Body of pancreas (tissue), 4 donors: ENCODE measurements around the gene KLF8. TPM values are rescaled to one million over a fixed set of nuclear protein-coding genes. Genes with fewer than 3 reads are reported as not detected.

Source experiments
- ATAC-seq: fragments of 150-250 bp; one replicate; pipeline ENCODE4 v1.9.1; 2016
- DNase-seq, 4 donors: peaks; one replicate each; pipeline ENCODE4 v3.0.0-alpha.2; 2019
- H3K27ac ChIP-seq, 4 donors: fragments of 200-600 bp; sonication (generic); 1 replicate in 3 of 4; 2 replicates in 1 of 4; pipeline versions ENCODE4 v1.5.1 to v1.6.1; 2016 to 2019; ENCODE audit warnings: mild to moderate bottlenecking in 1 of 4, mixed read lengths in 1 of 4, moderate library complexity in 1 of 4
- H3K27me3 ChIP-seq, 2 donors: fragments of 200-600 bp; sonication (generic); one replicate each; pipeline ENCODE4 v1.6.0; 2016; ENCODE audit warnings: mild to moderate bottlenecking in 1 of 2
- H3K36me3 ChIP-seq, 2 donors: fragments of 200-600 bp; sonication (generic); replicated peaks in 1 of 2; 2 replicates each; pipeline ENCODE4 v1.5.1; 2016; ENCODE audit warnings: low read depth in 2 of 2; ENCODE audit not compliant: insufficient read depth in 1 of 2
- H3K4me1 ChIP-seq: fragments of 200-600 bp; sonication (generic); one replicate; pipeline ENCODE4 v1.6.0; 2016
- H3K4me3 ChIP-seq, 2 donors: fragments of 200-600 bp; sonication (generic); 1 replicate in 1 of 2; 2 replicates in 1 of 2; pipeline ENCODE4 v1.5.1; 2016 to 2019
- H3K9me3 ChIP-seq, 3 donors: fragments of 200-600 bp; sonication (generic); 1 replicate in 2 of 3; 2 replicates in 1 of 3; pipeline ENCODE4 v1.5.1; 2016
- POLR2A ChIP-seq, 3 donors: fragments of 450-650 bp; IDR thresholded peaks; one replicate each; pipeline ENCODE4 v1.6.1; 2016; ENCODE audit warnings: antibody characterized with exemption in 3 of 3, mild to moderate bottlenecking in 2 of 3
- WGBS, 2 donors: methylation state at CpG; one replicate each; pipeline ENCODE4 v1.1.5; 2017; 5-methylcytosine and 5-hydroxymethylcytosine counted together
- intact Hi-C: fragments of 100-400 bp; cut with DNase I; formaldehyde crosslinking; loops from one replicate; pipeline ENCODE4 v1.15.1; 2023
- total RNA-seq, 2 donors: library from RNA; depleted of rRNA; stranded (reverse); fragments of >200 nt; gene quantifications; one replicate each; pipeline ENCODE4 v1.1.0, GENCODE V29; 2016
- TF ChIP-seq, protein P1 (sequence below), 7 experiments: fragments of 450-650 bp in 4 of 7; fragments of 200-600 bp in 3 of 7; sonication (generic) in 3 of 7; IDR thresholded peaks; one replicate each; pipeline ENCODE4 v1.5.1; 2016 to 2019; ENCODE audit warnings: antibody characterized with exemption in 7 of 7

The KLF8 gene
- total RNA-seq, 2 donors from 2014 or later = 2.0 to 2.9 TPM

GRCh38 chrX:56288608-56289007 lies 56.5 kb downstream of the KLF8 start:
- TF ChIP-seq, protein P1, sequence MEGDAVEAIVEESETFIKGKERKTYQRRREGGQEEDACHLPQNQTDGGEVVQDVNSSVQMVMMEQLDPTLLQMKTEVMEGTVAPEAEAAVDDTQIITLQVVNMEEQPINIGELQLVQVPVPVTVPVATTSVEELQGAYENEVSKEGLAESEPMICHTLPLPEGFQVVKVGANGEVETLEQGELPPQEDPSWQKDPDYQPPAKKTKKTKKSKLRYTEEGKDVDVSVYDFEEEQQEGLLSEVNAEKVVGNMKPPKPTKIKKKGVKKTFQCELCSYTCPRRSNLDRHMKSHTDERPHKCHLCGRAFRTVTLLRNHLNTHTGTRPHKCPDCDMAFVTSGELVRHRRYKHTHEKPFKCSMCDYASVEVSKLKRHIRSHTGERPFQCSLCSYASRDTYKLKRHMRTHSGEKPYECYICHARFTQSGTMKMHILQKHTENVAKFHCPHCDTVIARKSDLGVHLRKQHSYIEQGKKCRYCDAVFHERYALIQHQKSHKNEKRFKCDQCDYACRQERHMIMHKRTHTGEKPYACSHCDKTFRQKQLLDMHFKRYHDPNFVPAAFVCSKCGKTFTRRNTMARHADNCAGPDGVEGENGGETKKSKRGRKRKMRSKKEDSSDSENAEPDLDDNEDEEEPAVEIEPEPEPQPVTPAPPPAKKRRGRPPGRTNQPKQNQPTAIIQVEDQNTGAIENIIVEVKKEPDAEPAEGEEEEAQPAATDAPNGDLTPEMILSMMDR (IDR thresholded peaks at IDR 0.05) = no peak
- no peak for TF ChIP-seq POLR2A (IDR thresholded peaks at IDR 0.05)
- no peaks in the 10 kb centered on the region for H3K4me1 ChIP-seq
- 81% methylated on average over 2 of the region's 2 CpGs for WGBS, 2 donors
- intact Hi-C loops = no loop called here
- no peak overlapping the region for H3K27ac ChIP-seq
- DNase-seq (no peak), ATAC-seq (no peak)
- H3K9me3 ChIP-seq = no peaks in the 10 kb centered on the region
- no peaks in the 10 kb centered on the region for H3K36me3 ChIP-seq
- H3K27me3 ChIP-seq = no peaks in the 10 kb centered on the region
- H3K4me3 ChIP-seq = no peak overlapping the region

- Histone ChIP-seq H3K9me3 (no peaks in the 10 kb centered on the region), H3K27ac (no peak overlapping the region), H3K4me1 (no peaks in the 10 kb centered on the region), H3K4me3 (no peak overlapping the region), H3K36me3 (no peaks in the 10 kb centered on the region), H3K27me3 (no peaks in the 10 kb centered on the region)
- TF ChIP-seq POLR2A (IDR thresholded peaks at IDR 0.05) = no peak
- TF ChIP-seq, protein P1 (IDR thresholded peaks at IDR 0.05) = no peak
- DNase-seq = no peak
- 94 to 100% methylated on average over 1 of the region's 1 CpG for WGBS, 2 donors
- intact Hi-C loops = no loop called here
- no peak for ATAC-seq
Observed at GRCh38 chrX:56289449-56289848, 57.3 kb downstream of the KLF8 start.

- ATAC-seq (no peak), DNase-seq (no peak)
- TF ChIP-seq, protein P1 (IDR thresholded peaks at IDR 0.05) = no peak
- no peak for TF ChIP-seq POLR2A (IDR thresholded peaks at IDR 0.05)
- no peaks in the 10 kb centered on the region for H3K36me3 ChIP-seq
- no peak overlapping the region for H3K27ac ChIP-seq
- intact Hi-C loops = no loop called here
- WGBS, 2 donors = 36 to 40% methylated on average over 1 of the region's 1 CpG
- no peaks in the 10 kb centered on the region for H3K27me3 ChIP-seq
- no peaks in the 10 kb centered on the region for H3K9me3 ChIP-seq
- no peaks in the 10 kb centered on the region for H3K4me1 ChIP-seq
- no peak overlapping the region for H3K4me3 ChIP-seq
Observed at GRCh38 chrX:56308726-56309125, 76.6 kb downstream of the KLF8 start.

DNA sequence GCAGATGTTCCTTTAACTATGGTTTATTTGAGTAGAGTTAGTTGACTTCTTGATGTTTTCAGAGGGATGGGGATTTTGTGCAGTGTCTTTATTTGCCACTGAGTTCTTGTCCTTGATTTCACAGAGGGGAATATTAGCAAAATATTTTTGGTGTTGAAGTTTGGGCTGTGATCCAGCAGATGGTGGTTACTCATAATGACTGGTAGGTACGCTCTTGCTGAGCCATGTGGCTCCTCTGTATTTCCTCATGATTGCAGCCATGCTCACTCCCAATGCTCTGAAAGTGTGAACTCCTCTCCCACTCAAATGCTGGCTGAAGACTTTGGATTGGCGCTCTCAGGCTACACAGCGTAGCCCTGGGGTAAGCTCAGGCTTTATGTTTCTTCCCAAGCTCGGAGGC lies 77.7 kb downstream of the KLF8 start:
- ATAC-seq = no peak
- 42 to 63% methylated on average over 2 to 3 of the region's 4 CpGs for WGBS, 2 donors
- intact Hi-C loops = no loop called here

DNA sequence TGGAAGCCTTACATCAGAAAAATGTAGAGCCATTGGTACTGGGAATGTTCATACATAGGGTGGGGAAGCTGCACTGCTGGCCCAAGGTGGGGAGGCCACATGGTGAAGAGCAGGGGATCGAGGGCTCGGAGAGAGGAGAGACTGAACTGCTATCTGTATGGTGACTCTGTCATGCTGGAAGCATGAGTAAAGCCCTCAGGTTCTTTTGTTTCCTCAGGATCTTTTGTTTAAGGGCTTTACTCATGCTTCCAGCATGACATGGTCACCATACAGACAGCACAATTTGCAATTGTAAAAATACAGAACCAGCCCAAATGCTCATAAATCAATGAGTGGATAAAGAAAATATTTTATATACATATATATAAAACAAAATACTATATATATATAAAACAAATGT lies 78.4 kb downstream of the KLF8 start:
- DNase-seq (no peak), ATAC-seq (no peak)
- intact Hi-C loops = no loop called here
- no peak overlapping the region for H3K4me3 ChIP-seq
- no peak overlapping the region for H3K27ac ChIP-seq
- H3K9me3 ChIP-seq = no peaks in the 10 kb centered on the region
- H3K27me3 ChIP-seq = no peaks in the 10 kb centered on the region
- no peaks in the 10 kb centered on the region for H3K36me3 ChIP-seq
- 76 to 94% methylated on average over 2 of the region's 2 CpGs for WGBS, 2 donors
- no peaks in the 10 kb centered on the region for H3K4me1 ChIP-seq
- TF ChIP-seq POLR2A (IDR thresholded peaks at IDR 0.05) = no peak
- TF ChIP-seq, protein P1 (IDR thresholded peaks at IDR 0.05) = no peak

More for the DNA sequence above, 77.7 kb downstream of the KLF8 start:
- Histone ChIP-seq H3K36me3 (no peaks in the 10 kb centered on the region), H3K9me3 (no peaks in the 10 kb centered on the region), H3K27ac (no peak overlapping the region), H3K4me1 (no peaks in the 10 kb centered on the region), H3K27me3 (no peaks in the 10 kb centered on the region), H3K4me3 (no peak overlapping the region)
- no peak for TF ChIP-seq POLR2A (IDR thresholded peaks at IDR 0.05)
- TF ChIP-seq, protein P1 (IDR thresholded peaks at IDR 0.05) = no peak
- no peak for DNase-seq
